CD4-positive, alpha-beta T cell (primary cell): ENCODE data around the gene SCUBE1. TPM values are rescaled to one million over a fixed set of nuclear protein-coding genes. Genes with fewer than 3 reads are reported as not detected.
A peak's percentile ranks its signal among the peaks of the same experiment; 100 is the strongest.

Source experiments
- ATAC-seq: fragments of 200-7000 bp; cut with Tn5 transposase; one replicate; pipeline ENCODE4 v1.10.0; 2022; ENCODE audit warnings: mild to moderate bottlenecking; ENCODE audit not compliant: poor library complexity
- CTCF ChIA-PET: fragments of 350-600 bp; sonication (Branson Sonifier 250); formaldehyde crosslinking; loops from one replicate; lab custom pipeline; 2021; ENCODE audit warnings: antibody characterized with exemption, inconsistent platforms; lab: Charles Lee
- POLR2A ChIA-PET: fragments of 350-600 bp; sonication (Branson Sonifier 250); formaldehyde crosslinking; loops from one replicate; lab custom pipeline; 2021; ENCODE audit warnings: antibody characterized with exemption, inconsistent platforms; lab: Charles Lee
- DNase-seq, 14 experiments: peaks; one replicate each; pipeline ENCODE4 v3.0.0-alpha.2; 2013 to 2020; ENCODE audit warnings: mixed read lengths in 2 of 14
- H3K27ac ChIP-seq, 2 donors: one replicate each; pipeline versions ENCODE4 v1.5.1 to v1.7.0; 2013; ENCODE audit warnings: low read length in 2 of 2, low read depth in 1 of 2, mild to moderate bottlenecking in 1 of 2
- H3K27me3 ChIP-seq, 2 experiments: 1 replicate in 1 of 2; 2 replicates in 1 of 2; pipeline versions ENCODE4 v1.6.1 to v1.7.0; 2013; ENCODE audit warnings: low read length in 2 of 2, control low read depth in 1 of 2, mild to moderate bottlenecking in 1 of 2, moderate library complexity in 1 of 2; ENCODE audit not compliant: insufficient read depth in 2 of 2, control insufficient read depth in 1 of 2
- H3K36me3 ChIP-seq: one replicate; pipeline ENCODE4 v1.6.1; 2013; ENCODE audit warnings: low read length, control low read depth; ENCODE audit not compliant: insufficient read depth
- H3K4me1 ChIP-seq: one replicate; pipeline ENCODE4 v1.6.1; 2013; ENCODE audit warnings: low read length, control low read depth; ENCODE audit not compliant: insufficient read depth
- H3K4me3 ChIP-seq: one replicate; pipeline ENCODE4 v1.5.1; 2013; ENCODE audit warnings: mild to moderate bottlenecking, low read length, moderate library complexity
- H3K9me3 ChIP-seq, 2 experiments: 1 replicate in 1 of 2; 2 replicates in 1 of 2; pipeline versions ENCODE4 v1.6.1 to v1.7.0; 2013; ENCODE audit warnings: low read length in 2 of 2, mild to moderate bottlenecking in 2 of 2, control low read depth in 1 of 2, moderate library complexity in 1 of 2; ENCODE audit not compliant: control insufficient read depth in 1 of 2, insufficient read depth in 1 of 2
- H3K27ac Mint-ChIP-seq: one replicate; pipeline ENCODE4 v1.8.0; 2020; ENCODE audit warnings: mixed read lengths
- H3K27me3 Mint-ChIP-seq: one replicate; pipeline ENCODE4 v1.8.0; 2021; ENCODE audit warnings: mixed read lengths
- H3K36me3 Mint-ChIP-seq: one replicate; pipeline ENCODE4 v1.8.0; 2021; ENCODE audit warnings: low read depth, mixed read lengths
- H3K4me1 Mint-ChIP-seq: one replicate; pipeline ENCODE4 v1.8.0; 2021; ENCODE audit warnings: low read depth, mixed read lengths
- H3K4me3 Mint-ChIP-seq: one replicate; pipeline ENCODE4 v1.8.0; 2020; ENCODE audit warnings: mild to moderate bottlenecking, mixed read lengths
- H3K9me3 Mint-ChIP-seq: one replicate; pipeline ENCODE4 v1.8.0; 2020; ENCODE audit warnings: mixed read lengths
- CTCF ChIP-seq: fragments of 200-600 bp; IDR thresholded peaks from one replicate; pipeline ENCODE4 v1.8.0; 2022; ENCODE audit warnings: antibody characterized with exemption, mild to moderate bottlenecking
- intact Hi-C, 2 experiments: fragments of 100-400 bp; cut with DNase I in 1 of 2; cut with micrococcal nuclease in 1 of 2; formaldehyde crosslinking; loops; one replicate each; pipeline versions ENCODE4 v1.15.1 to v1.9.0; 2023 to 2025; cut with DNase I, micrococcal nuclease
- total RNA-seq, 174 experiments: library from RNA in 2 of 174; stranded (reverse) in 2 of 174; gene quantifications; one replicate each; pipeline ENCODE4 v1.2.3 and lab custom pipeline; 2021 to 2026

Gene SCUBE1
- total RNA-seq, 2 experiments from 2014 or later: not detected

- Histone ChIP-seq H3K36me3 (no peaks in the 10 kb centered on the region), H3K4me3 (no peak overlapping the region), H3K9me3 (no peaks in the 10 kb centered on the region), H3K4me1 (peaks cover 12% of the 10 kb centered on the region), H3K27ac (no peak overlapping the region), H3K27me3 (no peaks in the 10 kb centered on the region)
- ATAC-seq (no peak), DNase-seq (no peak)
- Mint-ChIP-seq H3K9me3 (no peaks in the 10 kb centered on the region), H3K4me1 (no peaks in the 10 kb centered on the region), H3K36me3 (no peaks in the 10 kb centered on the region), H3K27me3 (no peaks in the 10 kb centered on the region), H3K27ac (no peak overlapping the region), H3K4me3 (no peak overlapping the region)
- intact Hi-C loops: no loop called here
- ChIA-PET CTCF (no interaction called here), POLR2A (no interaction called here)
- TF ChIP-seq CTCF: no peak
Observed at GRCh38 chr22:43289976-43290721, 53.0 kb downstream of the SCUBE1 start.

GRCh38 chr22:43289531-43289963 lies 53.6 kb downstream of the SCUBE1 start:
- POLR2A ChIA-PET: no interaction called here
- H3K9me3 ChIP-seq: no peaks in the 10 kb centered on the region
- TF ChIP-seq CTCF: no peak
- no peak for DNase-seq
- no peak for ATAC-seq
- no peak overlapping the region for H3K27ac Mint-ChIP-seq
- H3K4me1 ChIP-seq: peaks cover 12% of the 10 kb centered on the region
- no peaks in the 10 kb centered on the region for H3K36me3 Mint-ChIP-seq
- intact Hi-C loops: no loop called here
- H3K4me1 Mint-ChIP-seq: no peaks in the 10 kb centered on the region
- no peak overlapping the region for H3K4me3 ChIP-seq
- no peaks in the 10 kb centered on the region for H3K9me3 Mint-ChIP-seq
- CTCF ChIA-PET: no interaction called here
- H3K27me3 Mint-ChIP-seq: no peaks in the 10 kb centered on the region
- no peaks in the 10 kb centered on the region for H3K36me3 ChIP-seq
- H3K4me3 Mint-ChIP-seq: no peak overlapping the region
- H3K27ac ChIP-seq: no peak overlapping the region
- no peaks in the 10 kb centered on the region for H3K27me3 ChIP-seq

DNA sequence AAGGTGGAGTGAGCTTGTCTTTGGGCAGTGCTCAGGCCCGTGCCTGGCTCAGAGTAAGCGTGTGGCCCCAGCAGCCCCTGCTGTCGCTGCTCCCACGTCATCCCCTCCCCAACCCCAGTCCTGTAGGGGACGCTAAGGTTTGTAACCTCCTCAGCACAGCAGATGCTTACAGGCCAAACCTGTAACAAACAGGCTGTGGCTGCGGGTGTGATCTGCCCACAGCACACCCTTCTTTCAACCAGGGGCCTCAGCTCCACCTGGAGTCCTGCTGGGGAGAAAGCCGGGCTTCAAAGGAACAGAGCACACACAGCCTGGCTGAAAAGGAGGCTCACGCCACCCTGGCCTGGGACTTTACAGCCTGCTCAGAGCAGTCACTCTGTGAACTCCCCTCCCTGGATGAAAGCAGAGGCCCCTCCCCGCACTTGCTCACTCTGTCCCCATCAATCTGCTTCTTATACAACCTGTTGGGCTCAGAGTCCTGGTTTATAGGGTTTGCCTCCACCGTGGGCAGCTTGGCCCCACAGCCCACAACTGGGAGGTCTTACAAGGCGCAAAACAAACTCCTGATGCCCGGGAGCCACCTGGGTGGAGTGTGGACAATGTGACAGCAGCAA lies 54.3 kb downstream of the SCUBE1 start:
- Mint-ChIP-seq H3K27ac (no peak overlapping the region), H3K36me3 (no peaks in the 10 kb centered on the region), H3K9me3 (no peaks in the 10 kb centered on the region), H3K4me3 (no peak overlapping the region), H3K27me3 (no peaks in the 10 kb centered on the region), H3K4me1 (no peaks in the 10 kb centered on the region)
- no peaks in the 10 kb centered on the region for H3K9me3 ChIP-seq
- CTCF ChIA-PET: interaction anchor here (1.0 kb wide), 1 partner anchor 58 kb away, joined by 4 read pairs; no protein-coding TSS in a partner anchor
- H3K27me3 ChIP-seq: no peaks in the 10 kb centered on the region
- H3K27ac ChIP-seq: no peak overlapping the region
- DNase-seq (peak in 1 of 14 experiments; percentile 9), ATAC-seq (no peak)
- H3K4me3 ChIP-seq: no peak overlapping the region
- H3K36me3 ChIP-seq: no peaks in the 10 kb centered on the region
- no peak for TF ChIP-seq CTCF
- intact Hi-C loops: no loop called here
- H3K4me1 ChIP-seq: peaks cover 12% of the 10 kb centered on the region
- POLR2A ChIA-PET: no interaction called here
